Adipose tissue (tissue), 3 donors: ENCODE measurements around the gene GALNT17. TPM values are rescaled to one million over a fixed set of nuclear protein-coding genes. Genes with fewer than 3 reads are reported as not detected.
"Not testable (repeated sequence)": the region's sequence is repeated elsewhere in the genome, so short reads cannot be mapped to it uniquely, and the experiment has no call there.

Experiments
- H3K27ac ChIP-seq: one replicate; pipeline ENCODE4 v1.5.1; 2013; ENCODE audit warnings: low read depth, low read length
- WGBS, 3 donors: extraction: QIAGEN DNeasy Blood & Tissue Kit; methylation state at CpG; one replicate each; pipeline ENCODE4 v1.1.7; 2013; 5-methylcytosine and 5-hydroxymethylcytosine counted together
- polyA plus RNA-seq, 3 donors: library from polyadenylated mRNA; stranded (reverse); fragments of 200-250 nt; gene quantifications; one replicate each; pipeline ENCODE4 v1.2.3, GENCODE V29; 2013
- donor health status: healthy with polysubstance abuse.
- donor health status: Bipolar disorder and iron deficiency.
- donor health status: healthy.

GALNT17 gene
- polyA plus RNA-seq, 3 donors = 1.1 to 2.1 (median 1.7) TPM

DNA sequence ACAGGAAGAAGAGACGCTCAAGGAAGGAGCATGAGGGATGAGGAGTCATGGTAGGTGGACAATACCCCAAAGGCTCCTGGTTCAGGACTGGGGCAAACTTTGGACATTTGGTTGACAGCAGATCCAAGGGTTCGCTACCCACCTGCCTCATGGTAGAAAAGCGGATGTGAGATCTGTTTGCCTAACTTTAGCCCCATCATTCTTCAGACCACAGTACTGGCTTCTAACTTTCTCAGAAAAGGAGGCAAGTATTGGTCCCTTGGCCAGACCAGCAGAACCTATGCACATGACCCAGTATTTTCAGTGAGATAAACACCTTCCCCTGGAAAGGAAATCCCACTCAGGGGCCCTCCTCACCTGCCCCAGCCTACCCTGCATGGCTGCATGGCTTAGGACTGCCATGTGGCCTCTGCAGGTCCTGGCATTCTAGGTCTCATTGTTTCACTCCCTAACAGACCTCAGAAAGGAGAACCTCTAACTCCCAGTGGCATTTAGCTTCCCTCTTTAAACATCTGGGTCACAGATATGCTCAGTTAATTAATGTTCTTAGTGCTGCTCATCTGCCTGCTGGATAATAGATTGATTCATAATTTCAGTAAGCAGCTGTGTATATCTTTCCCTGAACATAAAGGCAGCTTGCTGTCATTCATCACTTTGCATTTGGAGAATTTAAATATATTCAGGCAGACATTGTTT is 574.1 kb downstream of the GALNT17 start:
- WGBS, 3 donors = 94 to 97% (median 95%) methylated on average over 3 of the region's 3 CpGs
- no peak overlapping the region for H3K27ac ChIP-seq

DNA sequence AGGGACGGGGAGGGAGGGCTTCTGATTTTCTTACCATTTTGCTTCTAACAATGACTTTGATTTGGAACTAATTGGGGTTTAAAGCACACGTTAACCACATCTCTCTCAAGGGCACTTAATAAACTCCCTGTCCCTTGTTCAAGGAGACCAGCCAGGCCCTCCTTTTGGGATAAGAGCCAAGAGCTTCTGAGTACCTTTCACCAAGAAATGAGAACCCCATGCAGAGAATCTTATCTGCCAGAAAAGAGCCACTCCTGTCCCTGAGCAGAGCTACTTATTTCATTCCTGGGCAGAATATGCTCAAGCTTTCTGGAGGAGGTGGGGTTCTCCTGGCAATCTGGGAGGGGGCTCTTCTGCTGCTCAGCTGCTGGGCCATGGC is 574.6 kb downstream of the GALNT17 start:
- H3K27ac ChIP-seq = no peak overlapping the region
- WGBS, 3 donors = 39 to 40% (median 39%) methylated on average over 2 of the region's 2 CpGs

GRCh38 chr7:71707041-71707440 is 575.1 kb downstream of the GALNT17 start:
- WGBS, 3 donors = 80 to 87% (median 81%) methylated on average over 2 of the region's 2 CpGs
- H3K27ac ChIP-seq = no peak overlapping the region

DNA sequence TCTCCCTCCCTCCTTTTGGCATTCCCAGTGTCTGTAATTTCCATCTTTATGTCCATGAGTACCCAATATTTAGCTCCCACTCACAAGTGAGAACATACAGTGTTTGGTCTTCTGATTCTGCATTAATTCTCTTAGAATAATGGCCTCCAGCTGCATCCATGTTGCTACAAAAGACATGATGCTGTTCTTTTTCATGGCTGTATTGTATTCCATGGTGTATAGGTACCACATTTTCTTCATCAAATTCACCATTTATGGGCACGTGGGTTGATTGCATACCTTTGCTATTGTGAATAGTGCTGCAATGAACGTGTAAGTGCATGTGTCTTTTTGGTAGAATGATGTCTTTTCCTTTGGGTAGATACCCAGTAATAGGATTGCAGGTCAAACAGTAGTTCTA is 576.8 kb downstream of the GALNT17 start:
- WGBS, 3 donors = 83 to 93% (median 85%) methylated on average over 2 of the region's 2 CpGs
- no peak overlapping the region for H3K27ac ChIP-seq

GRCh38 chr7:71710442-71710841 is 578.5 kb downstream of the GALNT17 start:
- 53 to 82% (median 78%) methylated on average over 5 of the region's 5 CpGs for WGBS, 3 donors
- H3K27ac ChIP-seq = no peak overlapping the region

- H3K27ac ChIP-seq = no peak overlapping the region
- 79 to 92% (median 82%) methylated on average over 9 of the region's 9 CpGs for WGBS, 3 donors
Measured at GRCh38 chr7:71712653-71713180, 580.8 kb downstream of the GALNT17 start.

- no peak overlapping the region for H3K27ac ChIP-seq
- 46 to 59% (median 55%) methylated on average over 3 of the region's 3 CpGs for WGBS, 3 donors
Measured at GRCh38 chr7:71716690-71717089, 584.7 kb downstream of the GALNT17 start.

DNA sequence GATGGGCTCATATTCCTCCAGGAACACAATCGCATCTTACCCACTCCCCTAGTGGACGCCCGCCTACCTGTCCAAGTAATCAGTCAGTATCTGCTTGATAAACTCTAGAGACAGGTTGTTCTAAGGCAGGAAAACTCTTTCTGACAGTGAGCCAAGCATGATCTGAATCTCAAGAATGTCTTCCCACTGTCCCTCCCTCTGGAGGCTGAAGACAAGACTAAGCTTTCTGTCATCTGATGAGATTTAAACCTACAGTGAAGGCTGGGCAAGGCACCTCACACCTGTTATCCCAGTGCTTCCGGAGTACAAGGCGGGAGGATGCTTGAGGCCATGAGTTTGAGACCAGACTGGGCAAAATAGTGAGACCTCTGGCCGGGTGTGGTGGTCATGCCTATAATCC is 586.6 kb downstream of the GALNT17 start:
- WGBS, 3 donors = 84 to 91% (median 90%) methylated on average over 6 of the region's 6 CpGs
- no peak overlapping the region for H3K27ac ChIP-seq

DNA sequence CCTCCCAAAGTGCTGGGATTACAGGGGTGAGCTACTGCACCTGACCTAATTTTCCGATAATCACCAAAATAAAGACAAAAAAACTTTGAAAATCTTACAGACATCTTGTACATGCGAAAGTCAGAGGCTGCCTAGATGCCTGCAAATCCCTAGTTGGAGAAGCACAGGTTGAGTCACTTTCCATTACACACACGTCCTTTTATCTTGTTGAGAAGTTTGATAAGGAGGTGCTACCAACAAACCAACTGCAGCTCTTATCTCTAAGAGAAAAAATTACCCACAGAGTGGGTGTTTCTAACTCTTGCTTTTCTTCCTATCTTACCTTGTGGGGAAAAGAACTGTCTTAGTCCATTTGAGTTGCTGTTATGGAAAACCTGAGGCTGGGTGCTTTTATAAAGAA is 589.8 kb downstream of the GALNT17 start:
- H3K27ac ChIP-seq = no peak overlapping the region
- WGBS, 3 donors = 62 to 75% (median 72%) methylated on average over 3 of the region's 3 CpGs

DNA sequence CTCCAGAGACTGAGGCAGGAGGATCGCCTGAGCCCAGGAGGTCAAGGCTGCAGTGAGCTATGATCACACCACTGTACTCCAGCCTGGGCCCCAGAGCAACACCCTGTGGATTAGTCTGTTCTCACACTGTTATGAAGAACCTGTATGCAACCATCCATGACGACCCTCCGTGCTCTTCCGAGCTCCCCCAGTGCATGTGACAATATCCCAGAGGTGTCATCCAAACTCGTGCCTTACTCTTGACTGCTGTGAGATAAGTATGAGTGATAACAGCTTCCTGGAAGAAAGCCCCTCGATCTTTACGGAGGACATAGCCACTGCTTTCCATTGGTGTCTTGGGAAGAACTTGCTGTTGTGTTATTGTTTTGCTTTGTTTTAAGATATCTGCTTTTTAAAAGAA is 591.9 kb downstream of the GALNT17 start:
- no peak overlapping the region for H3K27ac ChIP-seq
- WGBS, 3 donors = 38 to 61% (median 40%) methylated on average over 7 of the region's 7 CpGs

- no peak overlapping the region for H3K27ac ChIP-seq
- WGBS, 3 donors = 76 to 87% (median 81%) methylated on average over 1 of the region's 1 CpG
Measured at GRCh38 chr7:71727347-71727746, 595.4 kb downstream of the GALNT17 start.

DNA sequence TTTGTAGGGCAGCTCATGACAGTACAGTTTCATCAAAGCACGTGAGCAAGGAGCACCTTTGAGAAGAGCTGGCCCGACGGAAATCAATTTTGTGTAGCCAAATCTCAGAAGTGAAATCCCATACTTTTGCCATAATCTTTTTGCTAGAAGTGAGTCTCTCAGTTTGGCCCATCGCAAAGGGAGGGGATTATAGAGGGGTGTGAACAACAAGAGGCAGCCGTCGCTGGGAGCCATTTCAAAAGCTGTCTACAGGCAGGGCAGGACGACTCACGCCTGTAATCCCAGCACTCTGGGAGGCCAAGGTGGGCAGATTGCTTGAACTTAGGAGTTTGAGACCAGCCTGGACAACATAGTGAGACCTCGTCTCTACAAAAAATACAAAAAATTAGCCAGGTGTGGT is 599.8 kb downstream of the GALNT17 start:
- no peak overlapping the region for H3K27ac ChIP-seq
- 91 to 93% (median 92%) methylated on average over 9 of the region's 9 CpGs for WGBS, 3 donors

DNA sequence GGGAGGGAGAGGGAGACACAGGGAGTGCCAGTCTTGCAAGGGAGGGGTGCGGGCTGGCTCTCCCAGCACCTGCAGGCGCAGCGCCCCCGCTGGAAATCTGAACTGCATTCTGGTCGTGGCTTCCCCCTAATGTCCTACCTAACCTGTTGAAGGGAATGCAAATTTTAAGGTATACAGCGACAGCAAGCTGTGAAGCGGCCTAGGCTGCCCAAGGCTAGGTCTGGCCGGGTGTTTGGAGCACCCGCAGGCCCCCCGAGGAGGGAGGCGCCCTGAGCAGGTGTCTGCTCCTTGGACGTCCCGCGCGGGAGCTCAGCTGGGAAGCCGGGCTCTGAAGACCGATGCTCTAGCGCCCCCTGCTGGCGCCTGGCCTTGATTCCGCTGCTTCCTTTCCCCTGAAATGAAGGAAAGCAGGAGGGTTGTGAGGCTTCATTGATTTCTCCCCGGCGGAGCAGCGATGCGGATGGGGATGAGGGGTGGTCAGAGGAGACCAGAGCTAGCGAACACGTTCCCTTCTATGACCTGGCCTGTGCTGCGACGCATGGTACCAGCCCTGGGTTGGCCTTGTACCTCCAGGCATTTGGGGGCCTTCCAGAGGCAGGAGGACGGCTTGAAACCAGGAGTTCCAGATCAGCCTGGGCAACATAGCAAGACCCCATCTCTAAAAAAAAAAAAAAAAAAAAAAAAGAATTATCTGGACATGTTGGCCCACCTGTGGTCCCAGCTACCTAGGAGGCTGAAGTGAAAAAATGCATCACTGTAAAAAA is 601.3 kb downstream of the GALNT17 start:
- 3 to 6% (median 3%) methylated on average over 28 to 29 of the region's 29 CpGs for WGBS, 3 donors

GRCh38 chr7:71735961-71736556 is 604.1 kb downstream of the GALNT17 start:
- no peak overlapping the region for H3K27ac ChIP-seq
- 35 to 39% (median 37%) methylated on average over 7 of the region's 7 CpGs for WGBS, 3 donors

More for the DNA sequence above, 601.3 kb downstream of the GALNT17 start:
- H3K27ac ChIP-seq = no peak overlapping the region

DNA sequence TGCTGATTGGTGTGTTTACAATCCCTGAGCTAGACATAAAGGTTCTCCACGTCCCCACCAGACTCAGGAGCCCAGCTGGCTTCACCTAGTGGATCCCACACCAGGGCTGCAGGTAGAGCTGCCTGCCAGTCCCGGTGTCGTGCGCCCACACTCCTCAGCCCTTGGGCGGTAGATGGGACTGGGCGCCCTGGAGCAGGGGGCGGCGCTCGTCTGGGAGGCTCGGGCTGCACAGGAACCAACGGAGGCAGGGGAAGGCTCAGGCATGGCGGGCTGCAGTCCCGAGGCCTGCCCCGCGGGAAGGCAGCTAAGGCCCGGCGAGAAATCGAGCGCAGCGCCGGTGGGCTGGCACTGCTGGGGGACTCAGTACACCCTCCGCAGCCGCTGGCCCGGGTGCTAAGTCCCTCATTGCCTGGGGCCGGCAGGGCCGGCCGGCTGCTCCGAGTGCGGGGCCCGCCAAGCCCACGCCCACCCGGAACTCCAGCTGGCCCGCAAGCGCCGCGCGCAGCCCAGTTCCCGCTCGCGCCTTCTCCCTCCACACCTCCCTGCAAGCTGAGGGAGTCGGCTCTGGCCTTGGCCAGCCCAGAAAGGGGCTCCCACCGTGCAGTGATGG is 606.1 kb downstream of the GALNT17 start:
- WGBS, 3 donors = 84 to 91% (median 86%) methylated on average over 21 to 35 of the region's 42 CpGs
- H3K27ac ChIP-seq = not testable (repeated sequence)

DNA sequence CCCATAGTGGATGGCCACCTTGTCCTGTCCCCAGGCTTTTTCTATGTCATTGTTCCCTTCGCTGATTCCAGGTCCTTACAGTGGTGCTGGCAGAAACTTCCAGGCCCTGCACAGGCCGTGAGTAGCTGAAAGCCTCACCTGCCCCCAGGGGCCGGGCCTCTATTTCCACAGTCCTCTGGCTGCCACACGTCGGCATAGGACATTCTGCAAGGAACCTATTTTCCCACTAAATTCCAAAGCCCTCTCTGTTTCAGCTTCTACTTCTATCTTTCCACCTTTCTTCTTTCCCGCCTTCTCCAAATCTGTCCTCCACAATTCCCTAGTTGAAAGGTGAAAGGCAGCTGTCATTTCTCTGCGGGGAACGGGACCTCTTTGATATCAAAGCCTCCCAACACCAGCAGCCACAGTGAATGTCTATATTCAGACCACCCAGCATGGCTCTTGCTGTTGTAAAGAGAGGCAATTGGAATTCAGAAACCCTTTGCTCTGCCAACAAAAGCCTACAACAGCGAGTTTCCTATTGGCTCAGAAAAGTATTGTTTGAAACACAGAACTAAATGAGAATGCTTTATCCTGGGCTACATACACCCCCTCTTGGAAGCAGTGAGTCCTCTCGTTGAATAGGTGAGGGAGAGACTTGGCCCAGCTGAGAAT is 607.7 kb downstream of the GALNT17 start:
- WGBS, 3 donors = 66 to 78% (median 77%) methylated on average over 10 of the region's 10 CpGs
- H3K27ac ChIP-seq = no peak overlapping the region

- 81 to 89% (median 87%) methylated on average over 5 of the region's 5 CpGs for WGBS, 3 donors
- H3K27ac ChIP-seq = no peak overlapping the region
Measured at GRCh38 chr7:71740174-71740560, 608.2 kb downstream of the GALNT17 start.

GRCh38 chr7:71746006-71746405 is 614.1 kb downstream of the GALNT17 start:
- no peak overlapping the region for H3K27ac ChIP-seq
- WGBS, 3 donors = 82 to 87% (median 84%) methylated on average over 5 of the region's 5 CpGs
